ENCODE measurements around the gene SLC23A2.

Gene SLC23A2

GRCh38 chr20:4912380-4913142, 88.7 kb downstream of the SLC23A2 start:
- no peak for TF ChIP-seq CTCF (IDR thresholded peaks at IDR 0.05; ENCODE audit: borderline replicate concordance, insufficient read depth, low read depth, low read length)

GRCh38 chr20:4910951-4911350, 90.4 kb downstream of the SLC23A2 start:
- no peak overlapping the region for H3K4me3 ChIP-seq (ENCODE audit: low read depth, low read length)
- no peak for TF ChIP-seq CTCF (IDR thresholded peaks at IDR 0.05; ENCODE audit: borderline replicate concordance, insufficient read depth, low read depth, low read length)

More at GRCh38 chr20:4912380-4913142, 88.7 kb downstream of the SLC23A2 start:
- H3K4me3 ChIP-seq (ENCODE audit: low read depth, low read length) = no peak overlapping the region

- no peak for TF ChIP-seq CTCF (IDR thresholded peaks at IDR 0.05; ENCODE audit: borderline replicate concordance, insufficient read depth, low read depth, low read length)
- H3K4me3 ChIP-seq (ENCODE audit: low read depth, low read length) = no peak overlapping the region
Measured at GRCh38 chr20:4905613-4906012, 95.7 kb downstream of the SLC23A2 start.

GRCh38 chr20:4905195-4905594, 96.1 kb downstream of the SLC23A2 start:
- no peak for TF ChIP-seq CTCF (IDR thresholded peaks at IDR 0.05; ENCODE audit: borderline replicate concordance, insufficient read depth, low read depth, low read length)
- H3K4me3 ChIP-seq (ENCODE audit: low read depth, low read length) = no peak overlapping the region

- no peak for TF ChIP-seq CTCF (IDR thresholded peaks at IDR 0.05; ENCODE audit: borderline replicate concordance, insufficient read depth, low read depth, low read length)
- no peak overlapping the region for H3K4me3 ChIP-seq (ENCODE audit: low read depth, low read length)
Measured at GRCh38 chr20:4904127-4904860, 97.0 kb downstream of the SLC23A2 start.

- TF ChIP-seq CTCF (IDR thresholded peaks at IDR 0.05; ENCODE audit: borderline replicate concordance, insufficient read depth, low read depth, low read length) = no peak
- no peak overlapping the region for H3K4me3 ChIP-seq (ENCODE audit: low read depth, low read length)
Measured at GRCh38 chr20:4902788-4903187, 98.5 kb downstream of the SLC23A2 start.
